ENCODE measurements around the gene BAZ1B.
"Not testable (repeated sequence)": the region's sequence is repeated elsewhere in the genome, so short reads cannot be mapped to it uniquely, and the experiment has no call there.

Gene BAZ1B

DNA sequence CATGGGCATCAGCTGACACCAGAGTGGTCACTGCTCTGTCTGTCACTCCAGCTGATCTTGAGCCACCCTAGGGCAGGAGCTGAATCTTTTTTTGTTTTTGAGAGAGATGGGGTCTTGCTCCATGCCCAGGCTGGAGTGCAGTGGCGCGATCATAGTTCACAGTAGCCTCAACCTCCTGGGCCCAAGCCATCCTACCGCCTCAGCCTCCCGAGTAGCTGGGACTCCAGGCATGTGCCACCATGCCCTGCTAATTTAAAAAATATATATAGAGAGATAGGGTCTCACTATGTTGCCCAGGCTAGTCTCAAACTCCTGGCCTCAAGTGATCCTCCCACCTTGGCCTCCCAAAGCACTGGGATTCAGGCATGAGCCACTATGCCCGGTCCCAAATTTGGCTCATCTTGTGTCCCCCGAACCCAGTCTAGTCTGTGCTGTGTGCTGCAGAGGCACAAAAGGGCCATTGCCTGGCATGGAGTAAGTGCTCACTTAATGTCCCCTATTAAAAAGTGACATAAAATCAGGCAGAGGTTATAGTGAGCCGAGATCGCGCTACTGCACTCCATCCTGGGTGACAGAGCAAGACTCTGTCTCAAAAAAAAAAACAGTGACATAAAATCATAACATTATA lies 96.6 kb downstream of the BAZ1B start:
- no peak for DNase-seq

DNA sequence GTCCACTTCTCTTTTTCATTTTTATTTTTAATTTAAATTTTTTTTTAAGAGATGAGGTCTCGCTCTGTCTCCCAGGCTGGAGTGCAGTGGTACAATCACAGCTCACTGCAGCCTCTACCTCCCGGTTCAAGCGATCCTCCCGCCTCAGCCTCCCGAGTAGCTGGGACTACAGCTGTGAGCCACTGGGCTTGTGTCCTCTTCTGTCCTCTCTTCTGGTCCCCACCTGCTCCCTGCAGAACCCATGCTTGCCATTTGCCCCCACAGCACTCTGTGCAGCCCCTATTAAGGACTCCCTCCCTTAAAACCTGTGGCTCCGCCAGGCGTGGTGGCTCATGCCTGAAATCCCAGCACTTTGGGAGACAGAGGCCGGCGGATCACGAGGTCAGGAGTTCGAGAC lies 97.6 kb downstream of the BAZ1B start:
- DNase-seq, result no peak

DNA sequence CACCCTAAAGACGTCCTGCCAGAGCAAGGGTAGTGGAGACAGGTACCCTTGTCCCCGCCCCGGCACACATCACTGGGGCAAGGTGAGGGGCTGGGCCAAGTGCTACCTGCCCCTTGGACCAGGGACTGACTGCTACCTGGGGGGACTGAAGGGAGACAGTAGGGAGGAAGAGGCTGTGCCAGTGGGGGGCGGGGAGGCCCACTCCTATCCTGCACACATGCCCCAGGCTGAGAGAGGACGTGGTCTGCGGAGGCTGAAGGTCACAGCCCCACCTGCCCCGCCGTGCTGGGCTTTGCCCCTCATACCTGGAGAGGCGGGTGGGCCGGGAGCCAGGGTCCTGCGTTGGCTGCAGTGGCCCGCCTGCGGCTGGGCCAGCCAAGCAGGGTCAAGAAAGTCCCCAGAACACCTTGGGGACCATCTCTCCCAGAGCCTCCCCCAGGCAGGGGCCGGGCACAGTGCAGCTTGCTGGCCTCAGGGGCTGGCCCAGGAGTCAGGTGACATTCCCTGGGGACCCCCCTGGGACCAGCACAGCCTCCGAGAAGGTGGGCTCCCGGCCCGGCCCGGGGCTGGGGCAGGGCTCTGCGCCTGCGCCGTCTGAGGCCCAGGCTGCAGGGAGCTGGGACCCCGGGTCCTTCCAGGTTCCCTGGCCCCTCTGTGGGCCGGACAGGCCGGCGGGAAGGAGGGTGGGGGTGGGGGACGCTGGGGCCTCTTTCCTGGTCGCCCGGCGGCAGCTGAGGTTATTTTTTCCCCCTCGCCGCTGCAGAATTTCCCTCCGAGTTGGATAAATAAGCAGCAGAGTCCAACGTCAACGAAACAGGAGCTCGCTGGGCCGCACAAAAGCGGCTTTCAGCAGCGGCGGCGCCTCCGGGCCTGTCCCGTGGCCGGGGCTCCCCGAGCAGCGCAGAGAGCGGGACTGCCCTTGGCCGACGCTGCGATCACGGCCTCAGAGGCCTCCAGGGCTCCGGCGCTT lies 98.3 kb downstream of the BAZ1B start:
- DNase-seq, result peak; percentile 25

DNA sequence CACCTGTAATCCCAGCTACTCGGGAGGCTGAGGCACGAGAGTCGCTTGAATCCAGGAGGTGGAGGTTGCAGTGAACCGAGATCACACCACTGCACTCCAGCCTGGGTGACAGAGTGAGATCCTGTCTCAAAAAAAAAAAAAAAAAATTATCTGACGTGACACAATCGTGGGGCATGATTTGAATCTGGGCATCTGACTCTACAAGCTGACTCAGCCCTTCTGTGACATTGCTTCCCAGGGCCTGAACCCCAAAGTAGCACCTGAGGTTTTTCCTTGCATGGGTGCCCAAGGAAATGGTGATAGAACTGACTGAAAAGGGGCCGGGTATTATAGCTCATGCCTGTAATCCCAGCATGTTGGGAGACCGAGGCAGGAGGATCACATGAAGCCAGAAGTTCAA lies 101.5 kb downstream of the BAZ1B start:
- not testable (repeated sequence) for DNase-seq

DNA sequence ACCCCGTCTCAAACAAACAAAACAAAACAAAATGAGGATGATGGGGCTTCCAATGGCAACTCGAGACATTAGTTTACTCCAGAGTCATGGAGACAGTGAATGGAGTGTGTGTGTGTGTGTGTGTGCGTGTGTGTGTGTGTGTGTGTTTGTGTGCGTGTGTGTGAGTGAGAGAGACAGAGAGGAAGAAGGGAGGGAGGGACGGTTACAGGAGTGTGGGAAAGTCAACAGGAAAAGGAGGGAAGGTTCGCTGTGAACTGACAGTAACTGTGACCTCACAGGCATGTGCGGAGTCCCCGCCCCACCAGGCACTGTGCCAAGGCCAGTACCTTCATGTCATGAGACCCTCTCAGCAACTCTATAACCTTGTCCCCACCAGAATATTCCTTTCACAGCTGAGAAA lies 102.1 kb downstream of the BAZ1B start:
- not testable (repeated sequence) for DNase-seq

DNA sequence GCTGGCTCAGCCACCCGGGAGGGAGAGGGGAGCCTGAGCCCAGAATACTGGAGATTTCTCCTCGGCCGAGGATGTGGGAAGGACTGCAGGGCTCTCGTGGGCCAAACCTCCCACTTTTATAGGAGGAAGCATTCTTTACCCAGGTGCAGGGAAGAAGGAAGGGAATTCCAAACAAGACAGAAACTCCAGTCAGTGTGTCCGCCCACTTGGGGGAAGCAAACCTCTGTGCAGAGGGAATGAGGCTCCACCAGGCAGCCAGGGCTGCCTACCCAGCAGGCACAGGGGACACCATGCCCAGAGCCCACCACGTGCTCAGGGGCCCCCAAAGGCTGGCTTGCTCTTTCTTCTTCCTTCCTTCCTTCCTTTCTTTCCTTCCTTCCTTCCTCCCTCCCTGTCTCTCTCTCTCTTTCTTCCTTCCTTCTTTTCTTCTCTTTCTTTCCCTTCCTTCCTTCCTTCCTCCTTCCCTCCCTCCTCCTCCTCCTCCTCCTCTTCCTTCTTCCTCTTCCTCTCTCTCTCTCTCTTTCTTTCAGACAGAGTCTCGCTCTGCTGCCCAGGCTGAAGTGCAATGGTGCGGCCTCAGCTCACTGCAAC lies 103.9 kb downstream of the BAZ1B start:
- no peak for DNase-seq

DNA sequence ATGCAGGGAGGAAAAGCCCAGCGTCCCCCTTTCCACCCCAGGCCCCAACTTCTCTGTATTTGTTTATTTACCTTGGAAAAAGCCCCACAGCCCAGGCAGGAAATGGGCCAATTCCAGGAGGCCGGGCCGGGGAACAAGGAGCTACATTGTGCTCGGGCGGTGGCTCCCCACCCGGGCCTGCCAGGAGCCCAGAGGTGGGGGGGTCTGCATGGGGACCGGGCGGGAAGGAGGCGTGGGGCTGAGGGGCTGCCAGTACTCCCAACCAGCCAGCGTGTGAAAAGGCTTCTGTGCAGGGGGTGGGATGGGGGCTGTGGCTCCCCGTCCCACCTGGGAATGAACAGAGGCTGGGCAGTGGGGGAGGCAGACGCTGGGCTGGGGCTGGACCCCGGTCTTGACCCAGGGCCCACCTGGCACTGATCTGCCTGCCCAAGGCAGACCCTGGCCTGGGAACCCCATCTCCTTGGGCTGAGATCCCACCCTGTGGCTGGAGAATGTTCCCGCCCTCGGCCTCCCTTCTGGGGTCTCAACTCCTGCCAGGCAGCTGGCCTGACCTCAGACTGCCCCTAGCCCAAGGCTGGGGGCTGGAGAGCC lies 111.5 kb downstream of the BAZ1B start:
- not testable (repeated sequence) for DNase-seq

DNA sequence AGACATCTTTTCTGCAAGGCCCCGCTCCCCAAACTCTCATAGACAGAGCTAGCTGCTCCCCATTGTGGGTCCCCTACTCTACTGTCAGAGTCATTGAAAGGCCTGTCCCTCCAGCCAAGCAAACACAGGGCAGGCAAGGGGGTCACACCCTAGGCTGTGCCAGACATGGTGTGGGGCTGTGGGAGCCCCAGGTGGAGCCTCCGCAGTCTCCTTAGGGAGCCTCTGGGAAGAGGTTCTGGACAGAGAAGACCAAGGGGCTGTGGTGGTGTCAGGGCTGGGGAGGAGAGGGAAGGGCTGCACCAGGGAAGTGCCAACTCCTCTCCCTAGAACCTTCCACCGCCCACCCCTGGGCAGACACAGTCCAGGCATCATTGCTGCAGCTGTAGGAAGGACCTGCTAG lies 117.2 kb downstream of the BAZ1B start:
- DNase-seq, result not testable (repeated sequence)

DNA sequence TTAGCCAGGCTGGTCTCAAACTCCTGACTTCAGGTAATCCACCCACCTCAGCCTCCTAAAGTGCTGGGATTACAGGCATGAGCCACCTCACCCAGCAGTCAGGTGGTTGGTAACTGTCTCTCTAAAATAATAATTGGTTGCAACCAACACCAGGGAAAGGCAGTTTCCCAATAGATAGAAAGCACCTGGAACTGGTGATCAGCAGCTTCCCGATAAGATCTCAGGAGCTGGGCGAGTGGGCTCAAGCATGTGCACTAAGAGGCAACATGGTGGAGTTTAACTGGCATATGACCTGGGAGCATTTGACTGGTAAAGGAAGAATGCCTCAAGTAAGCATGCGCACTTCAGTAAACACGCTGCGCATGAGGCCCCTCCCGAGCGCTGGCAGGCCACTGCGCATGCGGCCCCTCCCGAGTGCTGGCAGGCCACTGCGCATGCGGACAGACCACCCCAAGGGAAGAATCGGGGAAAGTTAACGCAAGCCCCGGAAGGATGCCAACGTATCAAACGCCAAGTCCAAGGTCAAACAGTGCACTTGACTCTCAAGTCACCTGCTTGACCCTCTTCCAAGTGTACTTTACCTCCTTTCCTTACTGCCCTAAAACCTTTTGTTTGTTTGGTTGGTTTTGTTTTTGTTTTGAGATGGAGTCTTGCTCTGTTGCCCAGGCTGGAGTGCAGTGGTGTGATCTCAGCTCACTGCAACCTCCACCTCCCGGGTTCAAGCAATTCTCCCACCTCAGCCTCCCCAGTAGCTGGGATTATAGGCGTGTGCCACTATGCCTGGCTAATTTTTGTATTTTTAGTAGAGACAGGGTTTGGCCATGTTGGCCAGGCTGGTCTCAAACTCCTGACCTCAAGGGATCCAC lies 122.7 kb downstream of the BAZ1B start:
- DNase-seq, result peak; percentile 57

DNA sequence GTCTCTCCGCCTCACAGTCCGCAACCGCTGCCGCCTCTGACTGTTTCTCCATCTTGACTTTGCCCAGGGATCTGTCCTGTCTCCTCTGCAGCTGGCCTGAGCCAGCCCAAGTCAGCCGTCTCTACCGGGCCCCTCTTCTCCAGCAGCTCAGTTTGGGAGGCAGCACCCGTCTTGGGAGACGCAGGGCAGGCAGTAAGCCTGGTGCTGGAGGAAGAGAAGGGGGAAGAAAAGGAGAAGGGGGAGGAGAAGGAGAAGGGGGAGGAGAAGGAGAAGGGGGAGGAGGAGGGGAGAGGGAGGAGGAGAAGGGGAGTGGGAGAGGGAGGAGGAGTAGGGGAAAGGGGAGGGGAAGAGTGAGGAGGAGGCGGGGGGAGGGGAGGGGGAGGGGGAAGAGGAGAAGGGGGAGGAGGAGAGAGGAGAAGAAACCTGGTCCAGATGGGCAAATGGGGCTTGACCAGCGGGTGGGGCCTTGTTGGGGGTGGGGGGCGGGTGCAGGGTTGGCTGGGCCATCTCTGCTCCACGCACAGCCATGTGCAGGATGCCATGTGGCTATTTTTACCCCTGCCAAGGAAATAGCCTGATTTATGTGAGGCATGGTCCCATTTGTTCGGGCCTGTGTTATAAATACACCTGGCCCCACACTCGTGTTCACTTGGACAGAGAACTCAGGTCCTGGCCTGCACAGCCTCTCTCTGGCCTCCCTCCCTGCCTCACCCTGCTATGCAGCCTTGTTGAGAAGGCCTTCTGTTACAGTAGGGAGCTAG lies 124.4 kb downstream of the BAZ1B start:
- no peak for DNase-seq

DNA sequence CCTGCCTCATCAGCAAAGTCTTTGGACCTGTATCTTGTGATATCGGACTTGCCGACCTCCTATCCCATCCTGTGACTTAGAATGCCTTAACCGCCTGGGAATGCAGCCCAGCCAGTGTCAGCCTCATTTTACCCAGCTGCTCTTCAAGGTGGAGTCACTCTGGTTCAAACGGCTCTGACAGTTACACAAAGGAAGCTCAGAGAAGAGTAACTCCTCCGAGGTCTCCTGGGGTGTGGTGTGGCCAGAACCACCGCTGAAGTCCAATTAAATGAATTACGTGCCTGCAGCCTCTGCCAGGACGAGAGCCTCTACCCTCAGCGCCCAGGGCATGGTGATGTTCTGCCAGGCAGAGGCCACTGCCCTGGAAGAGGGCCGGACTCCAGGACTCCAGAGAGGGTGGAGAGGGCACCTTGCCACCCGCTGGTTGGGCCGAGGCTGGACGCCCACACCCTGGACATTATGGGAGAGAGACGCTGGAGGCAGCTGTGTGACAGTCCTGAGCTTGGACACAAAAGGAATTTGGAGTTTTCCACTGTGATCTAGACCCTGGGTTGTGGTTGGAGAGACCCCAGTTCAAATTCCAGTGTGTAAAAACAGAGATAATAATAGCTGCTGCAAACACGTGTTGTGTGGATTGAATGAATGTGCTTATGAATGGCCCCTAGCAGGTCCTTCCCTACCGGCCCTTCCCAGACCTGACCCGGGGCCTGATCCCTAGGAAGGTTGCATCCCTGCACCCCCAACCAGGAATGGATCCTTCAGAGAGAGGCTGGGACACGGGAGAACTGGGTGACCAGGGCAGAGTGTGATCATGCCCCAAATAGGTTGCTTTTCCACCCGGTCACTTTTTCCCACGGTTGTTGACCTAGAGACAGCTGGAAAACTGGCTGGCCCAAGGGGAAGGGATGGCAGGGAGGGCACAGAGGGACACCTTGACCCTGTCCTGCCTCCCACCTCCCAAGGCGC lies 126.3 kb downstream of the BAZ1B start:
- DNase-seq, result no peak

DNA sequence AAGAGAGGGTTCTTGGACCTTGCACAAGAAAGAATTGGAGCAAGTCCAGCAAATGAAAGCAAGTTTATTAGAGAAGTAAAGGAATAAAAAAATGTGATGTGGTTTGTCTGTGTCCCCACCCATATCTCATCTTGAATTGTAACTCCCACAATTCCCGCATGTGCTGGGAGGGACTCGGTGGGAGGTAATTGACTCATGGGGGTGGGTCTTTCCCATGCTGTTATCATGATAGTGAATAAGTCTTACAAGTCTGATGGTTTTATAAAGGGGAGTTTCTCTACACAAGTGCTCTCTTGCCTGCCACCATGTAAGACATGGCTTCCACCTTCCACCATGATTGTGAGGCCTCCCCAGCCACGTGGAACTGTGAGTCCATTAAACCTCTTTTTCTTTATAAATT lies 127.7 kb downstream of the BAZ1B start:
- no peak for DNase-seq

DNA sequence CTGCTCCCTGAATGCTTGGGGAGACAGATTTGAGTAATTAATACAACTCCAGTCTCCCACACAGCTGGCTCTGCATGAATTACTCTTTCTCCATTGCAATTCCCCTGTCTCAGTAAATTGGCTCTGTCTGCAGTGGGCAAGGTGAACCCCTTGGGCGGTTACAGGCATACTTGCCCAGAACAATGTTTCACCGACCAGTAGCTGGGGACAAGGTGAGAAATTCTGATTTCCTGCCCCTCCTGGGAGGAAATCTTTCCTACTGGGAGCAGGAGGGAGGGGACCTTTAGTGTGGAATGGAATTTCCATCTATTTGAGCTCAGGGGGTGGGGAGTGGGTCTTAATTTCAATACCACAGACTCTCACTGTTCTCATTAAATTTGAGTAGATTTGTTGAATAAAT lies 130.7 kb downstream of the BAZ1B start:
- DNase-seq, result no peak

All from inflammatory macrophage treated with lipopolysaccharide for 4 hours (primary cell).